Esophagus squamous epithelium (tissue), 4 donors: ENCODE results near the gene UPF3B.

ENCODE experiments used
- CTCF ChIP-seq, 6 experiments: fragments of 450-650 bp in 4 of 6; fragments of 200-600 bp in 2 of 6; sonication (generic) in 2 of 6; IDR thresholded peaks; one replicate each; pipeline ENCODE4 v1.5.1; 2016 to 2019; ENCODE audit warnings: antibody characterized with exemption in 6 of 6, mild to moderate bottlenecking in 4 of 6, moderate library complexity in 4 of 6
- POLR2A ChIP-seq, 4 donors: fragments of 450-650 bp; IDR thresholded peaks; one replicate each; pipeline ENCODE4 v1.6.1; 2017; ENCODE audit warnings: antibody characterized with exemption in 4 of 4, mild to moderate bottlenecking in 4 of 4, moderate library complexity in 3 of 4

DNA sequence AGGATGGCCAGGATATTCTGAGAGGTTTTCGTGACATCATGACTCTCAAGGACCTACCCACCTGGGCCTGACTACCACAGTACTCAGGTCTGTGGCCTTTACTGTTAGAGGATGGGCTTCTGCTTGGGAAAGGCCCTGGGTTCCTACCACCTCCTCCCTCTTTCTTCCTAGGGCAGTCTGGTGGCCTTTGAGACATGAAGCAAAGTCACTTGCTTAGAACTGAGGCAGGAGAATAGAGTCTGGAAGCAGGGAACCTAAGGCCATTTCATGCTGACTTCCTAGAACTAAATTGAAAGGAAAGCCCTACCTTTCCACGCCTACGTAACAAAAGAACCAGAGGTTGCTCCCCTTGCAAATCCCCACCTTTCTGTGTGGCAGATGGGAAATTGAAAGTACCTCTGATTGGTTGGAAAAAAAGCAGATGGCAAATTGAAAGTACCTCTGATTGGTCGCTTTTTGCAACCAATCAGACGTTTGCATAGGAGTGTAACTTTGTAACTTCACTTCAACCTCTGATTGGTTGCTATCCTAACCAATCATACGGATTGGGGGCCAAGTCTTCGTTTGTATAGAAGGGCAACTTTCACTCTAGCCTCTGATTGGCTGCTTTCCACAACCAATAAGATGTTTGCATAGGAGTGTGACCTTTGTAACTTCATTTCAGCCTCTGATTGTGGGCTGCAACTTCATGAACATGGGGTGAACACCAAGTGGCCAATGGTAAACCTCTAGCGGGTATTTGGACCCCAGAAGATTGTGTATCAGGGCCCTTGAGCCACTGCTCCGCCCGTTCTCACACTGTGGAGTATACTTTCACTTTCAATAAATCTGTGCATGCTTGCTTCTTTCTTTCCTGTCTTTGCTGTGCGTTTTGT, 33.0 kb upstream of the UPF3B start:
- no peak for TF ChIP-seq POLR2A (IDR thresholded peaks at IDR 0.05)
- no peak for TF ChIP-seq CTCF (IDR thresholded peaks at IDR 0.05)
